K562 (cell line): Measurements from ENCODE around the gene DOCK8. TPM values are rescaled to one million over a fixed set of nuclear protein-coding genes. Genes with fewer than 3 reads are reported as not detected.

Experiments
- ATAC-seq: fragments of 200-7000 bp; cut with Tn5 transposase; 3 replicates; pipeline ENCODE4 v1.9.1; 2020; ENCODE audit warnings: moderate library complexity
- BruUV-seq: library from RNA; stranded (reverse); fragments of 400-500 nt; replicated peaks from 2 replicates; lab custom pipeline; 2021; lab: Mats Ljungman, UMichigan
- CTCF ChIA-PET: fragments of 300-600 bp; formaldehyde crosslinking; extraction: SDS; loops from one replicate; lab custom pipeline; 2021; ENCODE audit warnings: low intra/inter-chr PET ratio; lab: Yijun Ruan, JAX
- POLR2A ChIA-PET: fragments of 300-600, 350-650 bp; sonication (Branson Sonifier 250); formaldehyde crosslinking; extraction: SDS; loops from one replicate; lab custom pipeline; 2021; ENCODE audit warnings: antibody characterized with exemption, inconsistent platforms; lab: Yijun Ruan, JAX
- DNase-seq, 4 experiments: peaks; one replicate each; pipeline versions ENCODE4 v3.0.0 to v3.0.0-alpha.2; 2011 to 2018; ENCODE audit warnings: low spot score in 3 of 4, mixed read lengths in 3 of 4; ENCODE audit errors: extremely low read depth in 1 of 4
- FAIRE-seq: peaks from 2 replicates; lab custom pipeline; 2011; peaks lifted over from hg19 to GRCh38; lab: Jason Lieb, UNC
- H2AFZ ChIP-seq: 2 replicates; pipeline ENCODE4 v1.6.0; 2011; ENCODE audit warnings: low read depth, low read length, control low read depth, inconsistent platforms
- H3K27ac ChIP-seq: fragments of 200-600 bp; 3 replicates; pipeline ENCODE4 v1.8.0; 2011; ENCODE audit warnings: low read depth, mild to moderate bottlenecking, control low read depth, inconsistent platforms, low read length, moderate library complexity, mixed read lengths; ENCODE audit errors: extremely low read depth
- H3K27me3 ChIP-seq, 2 experiments: fragments of 300-600 bp in 1 of 2; 2 replicates in 1 of 2; 3 replicates in 1 of 2; pipeline versions ENCODE4 v1.6.0 to v1.8.0; 2011; ENCODE audit warnings: inconsistent platforms in 2 of 2, low read length in 2 of 2, mild to moderate bottlenecking in 1 of 2, mixed read lengths in 1 of 2, moderate library complexity in 1 of 2; ENCODE audit not compliant: control insufficient read depth in 2 of 2, insufficient read depth in 2 of 2
- H3K36me3 ChIP-seq: fragments of 300-600 bp; 3 replicates; pipeline ENCODE4 v1.8.0; 2011; ENCODE audit warnings: mild to moderate bottlenecking, low read length, inconsistent platforms; ENCODE audit not compliant: control insufficient read depth, insufficient read depth
- H3K4me1 ChIP-seq, 2 experiments: fragments of 200-600 bp in 1 of 2; replicated peaks in 1 of 2; 2 replicates in 1 of 2; 3 replicates in 1 of 2; pipeline versions ENCODE4 v1.5.1 to v1.8.0; 2011; ENCODE audit warnings: inconsistent platforms in 2 of 2, low read length in 2 of 2, mild to moderate bottlenecking in 1 of 2, mixed read lengths in 1 of 2, moderate library complexity in 1 of 2; ENCODE audit not compliant: control insufficient read depth in 2 of 2, insufficient read depth in 2 of 2
- H3K4me2 ChIP-seq: 2 replicates; pipeline ENCODE4 v1.6.1; 2011; ENCODE audit warnings: low read length, control low read depth, inconsistent platforms, mixed read lengths; ENCODE audit not compliant: insufficient read depth
- H3K4me3 ChIP-seq: fragments of 200-600 bp; sonication (generic), shearing (Covaris generic); 2 replicates; pipeline ENCODE4 v1.5.1; 2016; ENCODE audit warnings: control low read depth, inconsistent platforms
- H3K79me2 ChIP-seq: fragments of 200-600 bp; 3 replicates; pipeline ENCODE4 v1.8.0; 2011; ENCODE audit warnings: low read length, inconsistent platforms; ENCODE audit not compliant: control insufficient read depth, insufficient read depth
- H3K9ac ChIP-seq, 2 experiments: 2 replicates each; pipeline versions ENCODE4 v1.6.0 to v1.6.1; 2011; ENCODE audit warnings: low read depth in 2 of 2, low read length in 2 of 2, control low read depth in 1 of 2, inconsistent platforms in 1 of 2, mild to moderate bottlenecking in 1 of 2, mixed read lengths in 1 of 2; ENCODE audit not compliant: insufficient read depth in 1 of 2
- H3K9me1 ChIP-seq: one replicate; pipeline ENCODE4 v1.6.0; 2011; ENCODE audit warnings: inconsistent platforms, mild to moderate bottlenecking, low read length, moderate library complexity; ENCODE audit not compliant: control insufficient read depth, insufficient read depth
- H3K9me3 ChIP-seq: replicated peaks from 2 replicates; pipeline ENCODE4 v1.5.1; 2011; ENCODE audit warnings: low read depth, low read length, inconsistent platforms; ENCODE audit not compliant: control insufficient read depth, insufficient read depth
- H4K20me1 ChIP-seq: replicated peaks from 2 replicates; pipeline ENCODE4 v1.6.1; 2011; ENCODE audit warnings: low read length, inconsistent platforms, mixed read lengths; ENCODE audit not compliant: control insufficient read depth, insufficient read depth
- CBX3 ChIP-seq, 2 experiments: IDR thresholded peaks; 1 replicate in 1 of 2; 2 replicates in 1 of 2; pipeline ENCODE4 v1.6.1; 2012; ENCODE audit warnings: inconsistent platforms in 2 of 2, low read length in 2 of 2, borderline replicate concordance in 1 of 2, control low read depth in 1 of 2
- CEBPB ChIP-seq: fragments of 450-650 bp; IDR thresholded peaks from 2 replicates; pipeline ENCODE4 v1.6.1; 2016; ENCODE audit warnings: missing genetic modification characterization, missing compliant biosample characterization
- ELF1 ChIP-seq: fragments of 200-800 bp; sonication (Bioruptor generic); IDR thresholded peaks from 2 replicates; pipeline ENCODE4 v1.6.1; 2016; ENCODE audit warnings: missing genetic modification characterization, missing compliant biosample characterization
- ERF ChIP-seq: fragments of 450-650 bp; formaldehyde crosslinking; IDR thresholded peaks from 2 replicates; pipeline ENCODE4 v1.4.0; 2020; ENCODE audit warnings: mild to moderate bottlenecking, mixed read lengths
- ETV1 ChIP-seq: fragments of 450-650 bp; conservative IDR thresholded peaks from 2 replicates; pipeline ENCODE4 v1.6.1; 2016; ENCODE audit warnings: missing genetic modification characterization, control low read depth, low read depth, missing compliant biosample characterization
- HNRNPK ChIP-seq: fragments of 200-400 bp; formaldehyde crosslinking; IDR thresholded peaks from one replicate; pipeline ENCODE4 v1.6.1; 2018; ENCODE audit warnings: mild to moderate bottlenecking, low read depth, low read length; ENCODE audit not compliant: poor library complexity, severe bottlenecking
- KDM4B ChIP-seq, 2 experiments: fragments of 450-650 bp in 1 of 2; sonication (generic) in 1 of 2; IDR thresholded peaks; 2 replicates each; pipeline ENCODE4 v1.6.1; 2016 to 2017; ENCODE audit warnings: borderline replicate concordance in 2 of 2, antibody characterized with exemption in 1 of 2, low read depth in 1 of 2, mild to moderate bottlenecking in 1 of 2
- MAFG ChIP-seq: fragments of 450-650 bp; conservative IDR thresholded peaks from 2 replicates; pipeline ENCODE4 v1.6.1; 2016; ENCODE audit warnings: missing genetic modification characterization, missing compliant biosample characterization
- RFX7 ChIP-seq: fragments of 250-450 bp; sonication (Bioruptor Pico); IDR thresholded peaks from 2 replicates; pipeline ENCODE4 v1.5.1; 2021; ENCODE audit warnings: mild to moderate bottlenecking
- SPI1 ChIP-seq: IDR thresholded peaks from 2 replicates; pipeline ENCODE4 v1.6.1; 2011; ENCODE audit warnings: low read depth, low read length, control low read depth, borderline replicate concordance
- TCF7 ChIP-seq: sonication (generic); IDR thresholded peaks from 2 replicates; pipeline ENCODE4 v1.6.1; 2016; ENCODE audit warnings: antibody characterized with exemption, borderline replicate concordance
- TEAD2 ChIP-seq: fragments of 450-650 bp; IDR thresholded peaks from 2 replicates; pipeline ENCODE4 v1.6.1; 2016; ENCODE audit warnings: missing genetic modification characterization, control low read depth, missing compliant biosample characterization
- TSC22D4 ChIP-seq: fragments of 450-650 bp; IDR thresholded peaks from 2 replicates; pipeline ENCODE4 v1.6.1; 2016; ENCODE audit warnings: missing genetic modification characterization, missing biosample characterization, control low read depth
- ZNF316 ChIP-seq: fragments of 450-650 bp; IDR thresholded peaks from 2 replicates; pipeline ENCODE4 v1.6.1; 2016
- ZZZ3 ChIP-seq: fragments of 450-650 bp; IDR thresholded peaks from 2 replicates; pipeline ENCODE4 v1.6.1; 2016; ENCODE audit warnings: antibody characterized with exemption, mild to moderate bottlenecking, moderate library complexity
- WGBS: fragments of 100-300 bp; shearing (Covaris generic); methylation state at CpG from one replicate; pipeline ENCODE4 v1.1.6; 2016; ENCODE audit warnings: low coverage, mixed read lengths; ENCODE audit not compliant: insufficient coverage; ENCODE audit errors: missing lambda C conversion rate; 5-methylcytosine and 5-hydroxymethylcytosine counted together
- in situ Hi-C: fragments of 300-500 bp; cut with MboI; formaldehyde crosslinking; loops from 4 replicates; pipeline ENCODE4 v1.15.0; 2018; ENCODE audit warnings: inconsistent platforms, mixed read lengths
- intact Hi-C: fragments of 100-400 bp; cut with micrococcal nuclease; formaldehyde crosslinking; loops from 2 replicates; pipeline ENCODE4 v1.14.2; 2022
- polyA plus RNA-seq, 8 experiments: library from polyadenylated mRNA; depleted of rRNA in 4 of 8; stranded (reverse) in 5 of 8; unstranded in 3 of 8; fragments of >200 nt; fragmentation: Nextera tagmentation in 2 of 8; fragmentation: Illumina TruSeq in 1 of 8; extraction: Ambion mirVana in 2 of 8; extraction: Trizol in 1 of 8; gene quantifications; 2 replicates each; pipeline versions ENCODE4 v1.2.1 to v1.2.3, GENCODE V29; 2011 to 2014; ENCODE audit warnings: inconsistent platforms in 1 of 8, missing spikeins in 1 of 8
- total RNA-seq, 7 experiments: library from RNA; depleted of rRNA in 6 of 7; stranded (reverse); fragments of >200 nt in 6 of 7; fragmentation: Illumina TruSeq in 2 of 7; extraction: Trizol in 2 of 7; gene quantifications; 2 replicates each; pipeline versions ENCODE4 v1.2.1 to v1.2.3, GENCODE V29; 2011 to 2021; ENCODE audit warnings: low replicate concordance in 1 of 7
- TF ChIP-seq, protein P1 (sequence below): fragments of 450-650 bp; formaldehyde crosslinking; conservative IDR thresholded peaks from 2 replicates; pipeline ENCODE4 v1.4.0; 2022; ENCODE audit warnings: mild to moderate bottlenecking, missing genetic modification characterization
- TF ChIP-seq, protein P2 (sequence below): fragments of 250-450 bp; sonication (Bioruptor Pico); IDR thresholded peaks from 2 replicates; pipeline ENCODE4 v1.6.1; 2021; ENCODE audit warnings: mild to moderate bottlenecking
- TF ChIP-seq, protein P3 (sequence below): conservative IDR thresholded peaks from 2 replicates; pipeline ENCODE4 v1.6.1; 2011; ENCODE audit warnings: low read depth, mild to moderate bottlenecking, low read length; ENCODE audit not compliant: control insufficient read depth
- TF ChIP-seq, protein P4 (sequence below), 2 experiments: fragments of 450-650 bp in 1 of 2; sonication (generic) in 1 of 2; formaldehyde crosslinking in 1 of 2; IDR thresholded peaks in 1 of 2; conservative IDR thresholded peaks in 1 of 2; 2 replicates each; pipeline versions ENCODE4 v1.6.1 to v1.8.1; 2016 to 2023; ENCODE audit warnings: mild to moderate bottlenecking in 2 of 2, moderate library complexity in 2 of 2, inconsistent platforms in 1 of 2, missing genetic modification reagents in 1 of 2

The DOCK8 gene
- total and polyA plus RNA-seq, 9 of the 15 experiments (the other 6 are each of a cell fraction or from before 2014, with no cell fraction given): 14.4 to 53.8 (median 25.1) TPM

DNA sequence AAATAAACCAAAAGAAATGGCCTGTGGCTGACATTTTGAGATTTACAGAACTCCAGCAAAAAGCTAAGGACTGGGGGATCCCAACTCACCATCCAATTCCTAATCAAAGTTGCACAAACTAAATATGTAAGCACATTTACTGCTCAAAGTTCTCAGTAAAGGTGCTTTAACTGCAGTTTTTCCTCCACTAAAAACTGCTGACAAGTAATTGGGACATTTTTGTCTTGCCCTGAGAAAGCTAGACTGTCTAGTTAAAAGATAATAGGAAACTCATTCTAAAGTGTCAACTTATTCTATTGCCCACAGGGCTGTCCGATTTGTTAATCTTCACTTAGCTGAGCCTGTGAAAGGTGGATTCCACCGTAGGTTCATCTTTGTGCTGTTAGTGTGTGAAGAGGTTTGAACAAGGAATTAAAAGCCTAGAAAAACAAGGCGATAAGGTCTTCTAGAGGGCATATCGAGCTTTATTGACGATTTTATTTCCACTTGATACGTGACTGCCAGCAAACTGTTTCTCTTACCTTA lies 1.0 kb downstream of the DOCK8 start:
- H3K36me3 ChIP-seq: no peaks in the 10 kb centered on the region
- CTCF ChIA-PET: no interaction called here
- H3K4me3 ChIP-seq: peak overlapping the region; percentile 57
- no peak for ATAC-seq
- H3K27ac ChIP-seq: peak overlapping the region; percentile 92
- WGBS: 8% methylated on average over 6 of the region's 6 CpGs
- no peak for FAIRE-seq
- H3K79me2 ChIP-seq: peaks cover 40% of the 10 kb centered on the region
- H3K9ac ChIP-seq: peak overlapping the region in 1 of 2 experiments; percentile 84; a peak in 2 of 4 replicates
- no peaks in the 10 kb centered on the region for H4K20me1 ChIP-seq
- H3K4me2 ChIP-seq: peak overlapping the region; percentile 81
- H3K27me3 ChIP-seq: no peaks in the 10 kb centered on the region
- H3K9me1 ChIP-seq: no peaks in the 10 kb centered on the region
- H3K4me1 ChIP-seq: peaks cover 19 to 35% of the 10 kb centered on the region in 2 experiments; a peak in 4 of 5 replicates
- peak overlapping the region; percentile 90 for H2AFZ ChIP-seq
- in situ Hi-C loops: no loop called here
- no peak for DNase-seq
- intact Hi-C loops: loop anchor here (5.0 to 10.0 kb wide), 2 partner anchors 37 to 89 kb away; no protein-coding TSS in a partner anchor
- no peaks in the 10 kb centered on the region for H3K9me3 ChIP-seq
- TSS peak; percentile 48 for BruUV-seq
- POLR2A ChIA-PET: interaction anchor here (0.8 to 3.4 kb wide), 9 partner anchors 8 to 91 kb away, joined by 3 to 21 read pairs (median 4); no protein-coding TSS in a partner anchor
- TF ChIP-seq, protein P1, sequence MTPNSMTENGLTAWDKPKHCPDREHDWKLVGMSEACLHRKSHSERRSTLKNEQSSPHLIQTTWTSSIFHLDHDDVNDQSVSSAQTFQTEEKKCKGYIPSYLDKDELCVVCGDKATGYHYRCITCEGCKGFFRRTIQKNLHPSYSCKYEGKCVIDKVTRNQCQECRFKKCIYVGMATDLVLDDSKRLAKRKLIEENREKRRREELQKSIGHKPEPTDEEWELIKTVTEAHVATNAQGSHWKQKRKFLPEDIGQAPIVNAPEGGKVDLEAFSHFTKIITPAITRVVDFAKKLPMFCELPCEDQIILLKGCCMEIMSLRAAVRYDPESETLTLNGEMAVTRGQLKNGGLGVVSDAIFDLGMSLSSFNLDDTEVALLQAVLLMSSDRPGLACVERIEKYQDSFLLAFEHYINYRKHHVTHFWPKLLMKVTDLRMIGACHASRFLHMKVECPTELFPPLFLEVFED: no peak
- TF ChIP-seq, protein P2, sequence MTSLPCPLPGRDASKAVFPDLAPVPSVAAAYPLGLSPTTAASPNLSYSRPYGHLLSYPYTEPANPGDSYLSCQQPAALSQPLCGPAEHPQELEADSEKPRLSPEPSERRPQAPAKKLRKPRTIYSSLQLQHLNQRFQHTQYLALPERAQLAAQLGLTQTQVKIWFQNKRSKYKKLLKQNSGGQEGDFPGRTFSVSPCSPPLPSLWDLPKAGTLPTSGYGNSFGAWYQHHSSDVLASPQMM: no peak
- peak; percentile 64 for TF ChIP-seq ZNF316
- no peak for TF ChIP-seq ZZZ3
- no peak for TF ChIP-seq SPI1
- no peak for TF ChIP-seq TEAD2 (tag)
- TF ChIP-seq TCF7: no peak
- no peak for TF ChIP-seq HNRNPK
- TF ChIP-seq ETV1 (tag): no peak
- TF ChIP-seq, protein P3, sequence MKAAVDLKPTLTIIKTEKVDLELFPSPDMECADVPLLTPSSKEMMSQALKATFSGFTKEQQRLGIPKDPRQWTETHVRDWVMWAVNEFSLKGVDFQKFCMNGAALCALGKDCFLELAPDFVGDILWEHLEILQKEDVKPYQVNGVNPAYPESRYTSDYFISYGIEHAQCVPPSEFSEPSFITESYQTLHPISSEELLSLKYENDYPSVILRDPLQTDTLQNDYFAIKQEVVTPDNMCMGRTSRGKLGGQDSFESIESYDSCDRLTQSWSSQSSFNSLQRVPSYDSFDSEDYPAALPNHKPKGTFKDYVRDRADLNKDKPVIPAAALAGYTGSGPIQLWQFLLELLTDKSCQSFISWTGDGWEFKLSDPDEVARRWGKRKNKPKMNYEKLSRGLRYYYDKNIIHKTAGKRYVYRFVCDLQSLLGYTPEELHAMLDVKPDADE: no peak
- TF ChIP-seq RFX7 (CRISPR knock-in tag): no peak
- no peak for TF ChIP-seq ERF (CRISPR knock-in tag)
- no peak for TF ChIP-seq TSC22D4 (tag)
- TF ChIP-seq CEBPB (tag): peak; percentile 42; the same call in 1 of the 2 replicates
- TF ChIP-seq KDM4B (IDR thresholded peaks at IDR 0.05; ENCODE audit: borderline replicate concordance in 2 of 2, low read depth in 1 of 2): no peak
- TF ChIP-seq CBX3 (IDR thresholded peaks at IDR 0.05; ENCODE audit: borderline replicate concordance in 1 of 2, low read length in 2 of 2): no peak
- TF ChIP-seq ELF1 (tag): no peak
- TF ChIP-seq MAFG: peak; percentile 26; the same call in 1 of the 2 replicates
- TF ChIP-seq, protein P4, sequence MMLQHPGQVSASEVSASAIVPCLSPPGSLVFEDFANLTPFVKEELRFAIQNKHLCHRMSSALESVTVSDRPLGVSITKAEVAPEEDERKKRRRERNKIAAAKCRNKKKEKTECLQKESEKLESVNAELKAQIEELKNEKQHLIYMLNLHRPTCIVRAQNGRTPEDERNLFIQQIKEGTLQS (IDR thresholded peaks at IDR 0.05): peak; percentile 62; the same call in 1 of the 2 replicates
- TF ChIP-seq, protein P4 (CRISPR knock-in tag; conservative IDR thresholded peaks at IDR 0.05): no peak
